HG03095 (cell line): ENCODE results near the gene FCHO2.

Source experiments
- ATAC-seq: cut with Tn5 transposase; IDR thresholded peaks from one replicate; pipeline ENCODE4 v1.9.1; 2021; ENCODE audit warnings: moderate library complexity; ENCODE audit not compliant: unreplicated experiment

FCHO2 gene

DNA sequence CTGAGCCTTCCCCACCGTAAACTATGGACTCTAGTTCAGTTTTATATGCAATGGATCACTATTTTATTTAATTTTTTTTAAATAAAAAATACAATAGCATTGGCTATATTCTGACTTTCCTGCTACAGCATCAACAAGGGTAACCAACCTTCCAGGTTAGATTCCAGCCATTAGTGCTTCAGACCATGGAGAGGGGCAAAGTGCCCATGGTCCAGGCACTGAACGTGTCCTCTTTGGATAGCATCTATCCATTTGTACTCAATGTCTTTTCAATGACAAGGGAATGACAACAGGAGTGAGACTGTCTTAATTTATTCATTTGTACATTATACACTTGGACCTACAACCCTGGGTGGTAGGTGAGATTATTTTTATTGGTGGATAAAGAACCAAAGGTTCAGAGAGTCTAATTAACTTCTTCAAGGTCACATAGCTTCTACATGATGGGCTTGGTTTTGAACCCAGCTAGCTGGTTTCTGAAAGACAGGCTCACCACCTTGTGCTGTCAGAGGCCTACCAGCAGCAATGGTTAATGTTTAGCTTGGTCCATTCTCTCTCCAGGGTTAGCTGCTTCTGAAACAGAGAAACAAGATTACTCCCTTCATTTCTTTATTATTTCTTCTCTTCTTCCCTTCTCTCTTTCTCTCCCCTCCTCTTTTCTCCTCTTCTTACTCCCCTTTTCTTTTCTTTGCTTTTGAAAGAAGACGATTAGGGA lies 176.0 kb downstream of the FCHO2 start:
- no peak for ATAC-seq

GRCh38 chr5:73132759-73133158 lies 176.9 kb downstream of the FCHO2 start:
- no peak for ATAC-seq

DNA sequence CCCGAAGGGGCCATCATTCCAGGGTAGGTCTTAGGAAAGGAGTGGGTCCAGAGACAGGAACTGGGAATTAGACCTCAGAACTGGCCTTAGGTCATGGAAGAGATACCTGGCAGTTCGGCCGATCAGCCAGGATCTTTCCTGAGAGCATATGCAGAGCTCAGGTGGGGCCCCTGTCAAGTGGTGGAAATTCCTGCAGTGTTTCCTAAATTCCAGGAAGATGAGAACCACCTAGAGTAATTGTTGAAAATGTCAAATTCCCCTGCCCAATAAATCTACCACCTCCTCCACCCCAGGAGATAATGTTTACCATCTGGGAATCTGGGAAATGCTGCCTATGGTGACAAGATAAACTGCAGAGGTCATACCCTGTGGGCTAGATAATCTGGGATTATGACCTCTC lies 179.2 kb downstream of the FCHO2 start:
- ATAC-seq, result no peak

DNA sequence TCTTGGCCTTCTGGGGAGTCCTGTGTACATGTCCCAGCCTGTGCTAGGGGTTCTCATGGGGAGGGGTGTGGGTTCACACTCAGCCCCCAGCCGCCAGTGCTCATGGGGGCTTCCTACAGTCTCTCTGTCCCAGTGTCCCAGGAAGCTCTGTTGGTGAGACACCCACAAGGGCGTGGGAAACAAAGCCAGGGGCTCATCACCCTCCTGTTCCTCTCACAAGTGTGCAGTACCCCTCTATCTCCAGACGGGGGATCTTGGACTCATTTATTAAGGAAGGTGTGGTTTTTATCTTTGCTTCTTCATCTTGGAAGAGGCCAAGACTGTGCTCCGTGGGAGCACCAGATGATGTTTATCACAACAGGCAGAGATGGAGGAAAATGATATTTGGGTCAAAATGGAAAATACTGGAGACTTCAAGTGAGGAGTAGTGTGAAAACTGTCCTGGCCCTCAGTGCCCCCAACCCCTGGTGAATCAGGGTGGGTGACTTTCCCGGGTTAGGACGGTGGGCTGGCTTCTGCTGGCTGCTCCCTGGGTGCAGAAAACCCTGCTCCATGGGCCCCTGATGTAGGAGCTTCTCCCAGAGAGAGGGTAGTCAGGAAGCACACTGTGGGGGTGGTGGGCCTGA lies 179.7 kb downstream of the FCHO2 start:
- ATAC-seq, result no peak

GRCh38 chr5:73136055-73136562 lies 180.3 kb downstream of the FCHO2 start:
- ATAC-seq, result no peak

DNA sequence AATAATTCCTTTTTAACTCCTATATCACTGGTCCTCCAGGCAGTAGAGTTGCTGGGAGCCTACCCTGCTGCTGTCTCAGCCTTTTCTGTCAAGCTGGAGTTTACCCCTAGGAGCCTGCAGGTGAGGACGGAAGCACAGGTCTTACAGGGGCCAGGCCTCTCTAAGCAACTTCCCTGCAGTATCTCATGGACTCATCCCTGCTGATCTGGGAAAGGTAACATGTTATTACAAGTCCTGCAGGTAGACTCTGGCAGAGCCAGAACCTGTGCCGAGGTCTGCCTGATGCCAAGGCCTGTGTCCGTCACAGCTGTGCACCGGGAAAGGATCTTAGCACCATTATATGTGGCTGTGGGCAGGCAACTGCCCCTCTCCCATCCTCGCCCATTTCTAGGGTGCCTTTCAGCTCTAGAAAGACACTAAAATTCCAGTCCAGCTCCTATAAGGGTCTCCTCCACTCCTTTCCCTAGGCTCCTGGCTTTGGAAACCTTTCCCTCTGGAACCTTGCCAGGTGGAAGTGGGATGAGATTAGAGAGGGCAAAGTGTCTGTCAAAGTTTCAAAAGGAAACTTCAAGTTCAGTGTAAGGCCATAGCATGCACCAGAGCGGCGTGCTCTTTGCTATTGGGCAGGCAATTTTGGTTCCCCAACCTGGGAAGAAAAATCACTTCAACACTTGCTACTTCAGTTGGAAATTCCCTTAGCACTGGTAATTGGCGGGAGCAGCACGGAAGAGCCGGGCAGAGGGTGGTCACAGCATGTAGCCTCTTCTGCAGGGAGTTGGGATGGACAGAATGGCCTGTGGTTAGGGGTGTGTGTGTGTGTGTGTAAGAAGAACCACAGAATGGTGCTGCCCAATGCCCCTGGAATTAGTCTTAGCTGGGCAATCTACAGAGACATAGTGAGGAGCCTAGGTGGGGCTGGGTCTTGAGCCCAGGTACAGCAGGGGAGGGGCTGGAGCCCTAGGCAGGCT lies 182.0 kb downstream of the FCHO2 start:
- ATAC-seq, result no peak

- ATAC-seq, result no peak
Measured at GRCh38 chr5:73139485-73139884, 183.6 kb downstream of the FCHO2 start.
